IMR-90 (cell line): Measurements from ENCODE around the gene ZNF544. TPM values are rescaled to one million over a fixed set of nuclear protein-coding genes. Genes with fewer than 3 reads are reported as not detected.

Experiments
- ATAC-seq: fragments of 200-7000 bp; cut with Tn5 transposase; 2 replicates; pipeline ENCODE4 v1.9.1; 2020; ENCODE audit warnings: low read depth, mild to moderate bottlenecking, moderate library complexity
- BruUV-seq: library from RNA; stranded (reverse); fragments of 400-500 nt; replicated peaks from 2 replicates; lab custom pipeline; 2021; lab: Mats Ljungman, UMichigan
- CTCF ChIA-PET: fragments of 300-600 bp; formaldehyde crosslinking; extraction: SDS; loops from one replicate; lab custom pipeline; 2021; ENCODE audit warnings: antibody characterized with exemption; lab: Yijun Ruan, JAX
- POLR2A ChIA-PET: fragments of 300-600 bp; sonication (Branson Sonifier 250); formaldehyde crosslinking; loops from one replicate; lab custom pipeline; 2022; ENCODE audit warnings: antibody characterized with exemption; ENCODE audit not compliant: unreplicated experiment; lab: Charles Lee
- DNase-seq: peaks from one replicate; pipeline ENCODE4 v3.0.0; 2013
- H2AFZ ChIP-seq: replicated peaks from 2 replicates; pipeline ENCODE3; 2013; ENCODE audit warnings: low read length, mild to moderate bottlenecking; ENCODE audit not compliant: poor library complexity
- H2AK5ac ChIP-seq: 2 replicates; pipeline ENCODE4 v1.6.1; 2013; ENCODE audit warnings: low read depth, low read length, inconsistent platforms
- H2AK9ac ChIP-seq: replicated peaks from 2 replicates; pipeline ENCODE3; 2013; ENCODE audit warnings: mild to moderate bottlenecking, low read depth, low read length, moderate library complexity; ENCODE audit not compliant: poor library complexity
- H2BK120ac ChIP-seq: 2 replicates; pipeline ENCODE4 v1.6.1; 2013; ENCODE audit warnings: low read depth, low read length, inconsistent platforms
- H2BK15ac ChIP-seq: 3 replicates; pipeline ENCODE4 v1.6.1; 2013; ENCODE audit warnings: low read depth, low read length, inconsistent platforms
- H2BK20ac ChIP-seq: 2 replicates; pipeline ENCODE4 v1.6.1; 2013; ENCODE audit warnings: low read depth, mild to moderate bottlenecking, inconsistent platforms, low read length, moderate library complexity
- H2BK5ac ChIP-seq: 2 replicates; pipeline ENCODE4 v1.6.1; 2013; ENCODE audit warnings: mild to moderate bottlenecking, low read depth, low read length, inconsistent platforms; ENCODE audit not compliant: poor library complexity, severe bottlenecking
- H3K14ac ChIP-seq: replicated peaks from 2 replicates; pipeline ENCODE4 v1.6.1; 2013; ENCODE audit warnings: low read depth, low read length, inconsistent platforms
- H3K18ac ChIP-seq: 2 replicates; pipeline ENCODE4 v1.6.1; 2013; ENCODE audit warnings: low read depth, low read length, control low read depth
- H3K23ac ChIP-seq: 2 replicates; pipeline ENCODE4 v1.6.1; 2013; ENCODE audit warnings: low read depth, low read length, inconsistent platforms
- H3K27ac ChIP-seq: 2 replicates; pipeline ENCODE4 v1.5.1; 2013; ENCODE audit warnings: mild to moderate bottlenecking, control low read depth, low read length; ENCODE audit not compliant: insufficient read depth
- H3K27me3 ChIP-seq: 2 replicates; pipeline ENCODE4 v1.6.1; 2013; ENCODE audit warnings: low read length; ENCODE audit not compliant: control insufficient read depth, insufficient read depth
- H3K36me3 ChIP-seq: 2 replicates; pipeline ENCODE4 v1.6.1; 2013; ENCODE audit warnings: low read length, mixed read lengths; ENCODE audit not compliant: control insufficient read depth, insufficient read depth
- H3K4ac ChIP-seq: 2 replicates; pipeline ENCODE4 v1.6.1; 2013; ENCODE audit warnings: low read depth, low read length, inconsistent platforms
- H3K4me1 ChIP-seq: 2 replicates; pipeline ENCODE4 v1.6.1; 2013; ENCODE audit warnings: low read length, mixed read lengths; ENCODE audit not compliant: control insufficient read depth, insufficient read depth
- H3K4me2 ChIP-seq: 2 replicates; pipeline ENCODE4 v1.6.1; 2013; ENCODE audit warnings: low read depth, mild to moderate bottlenecking, control low read depth, low read length, moderate library complexity
- H3K4me3 ChIP-seq: 2 replicates; pipeline ENCODE4 v1.5.1; 2013; ENCODE audit warnings: low read depth, mild to moderate bottlenecking, control low read depth, low read length, moderate library complexity; ENCODE audit not compliant: insufficient read depth
- H3K56ac ChIP-seq: 2 replicates; pipeline ENCODE4 v1.6.1; 2013; ENCODE audit warnings: low read length, inconsistent platforms; ENCODE audit not compliant: insufficient read depth; ENCODE audit errors: extremely low read depth
- H3K79me1 ChIP-seq, 2 experiments: 2 replicates each; pipeline ENCODE4 v1.6.1; 2013; ENCODE audit warnings: low read length in 2 of 2, inconsistent platforms in 1 of 2, low read depth in 1 of 2
- H3K9ac ChIP-seq: 2 replicates; pipeline ENCODE4 v1.6.1; 2013; ENCODE audit warnings: low read depth, low read length, control low read depth
- H3K9me1 ChIP-seq: 2 replicates; pipeline ENCODE4 v1.6.1; 2013; ENCODE audit warnings: low read length, inconsistent platforms; ENCODE audit not compliant: insufficient read depth
- H3K9me3 ChIP-seq: 2 replicates; pipeline ENCODE4 v1.6.1; 2013; ENCODE audit warnings: low read length; ENCODE audit not compliant: control insufficient read depth, insufficient read depth
- H4K20me1 ChIP-seq: 2 replicates; pipeline ENCODE4 v1.6.1; 2013; ENCODE audit warnings: low read length, inconsistent platforms; ENCODE audit not compliant: insufficient read depth
- H4K5ac ChIP-seq: 2 replicates; pipeline ENCODE4 v1.6.1; 2013; ENCODE audit warnings: mild to moderate bottlenecking, low read depth, low read length, control low read depth
- H4K8ac ChIP-seq, 2 experiments: 2 replicates each; pipeline ENCODE4 v1.6.1; 2013; ENCODE audit warnings: low read depth in 2 of 2, low read length in 2 of 2, control low read depth in 1 of 2, inconsistent platforms in 1 of 2
- H4K91ac ChIP-seq: 2 replicates; pipeline ENCODE4 v1.6.1; 2013; ENCODE audit warnings: low read depth, low read length, inconsistent platforms; ENCODE audit not compliant: insufficient read depth
- CHD1 ChIP-seq: IDR thresholded peaks from 2 replicates; pipeline ENCODE4 v1.6.1; 2012; ENCODE audit warnings: low read depth, low read length, improper control_type of control experiment
- FOS ChIP-seq: fragments of 150-350 bp; IDR thresholded peaks from 2 replicates; pipeline ENCODE4 v1.6.1; 2016; ENCODE audit warnings: low read depth, low read length
- MXI1 ChIP-seq: IDR thresholded peaks from 2 replicates; pipeline ENCODE4 v1.6.1; 2012; ENCODE audit warnings: low read depth, mild to moderate bottlenecking, low read length, moderate library complexity, borderline replicate concordance
- NFE2L2 ChIP-seq: fragments of 150-350 bp; IDR thresholded peaks from 2 replicates; pipeline ENCODE4 v1.6.1; 2016; ENCODE audit warnings: low read depth, mild to moderate bottlenecking, low read length
- POLR2A ChIP-seq: IDR thresholded peaks from 2 replicates; pipeline ENCODE4 v1.6.1; 2012; ENCODE audit warnings: mild to moderate bottlenecking, low read depth, low read length
- RAD21 ChIP-seq: IDR thresholded peaks from 2 replicates; pipeline ENCODE4 v1.6.1; 2012; ENCODE audit warnings: low read length, improper control_type of control experiment
- RCOR1 ChIP-seq: IDR thresholded peaks from 2 replicates; pipeline ENCODE4 v1.6.1; 2012; ENCODE audit warnings: mild to moderate bottlenecking, low read length, improper control_type of control experiment; ENCODE audit not compliant: insufficient replicate concordance
- SMC3 ChIP-seq: fragments of 150-350 bp; IDR thresholded peaks from 2 replicates; pipeline ENCODE4 v1.6.1; 2016; ENCODE audit warnings: low read depth, mild to moderate bottlenecking, antibody characterized with exemption, low read length, moderate library complexity
- WGBS, 2 experiments: methylation state at CpG; one replicate each; pipeline versions ENCODE4 v1.1.5 to v1.1.7; 2013; ENCODE audit warnings: missing lambda C conversion rate in 2 of 2; ENCODE audit not compliant: insufficient read length in 1 of 2; ENCODE audit errors: extremely low coverage in 2 of 2; 5-methylcytosine and 5-hydroxymethylcytosine counted together
- dilution Hi-C: fragments of 300-500 bp; cut with HindIII; formaldehyde crosslinking; loops from one replicate; pipeline ENCODE4 v1.14.3; 2018; ENCODE audit warnings: low sequenced_read_pairs; ENCODE audit not compliant: unreplicated experiment
- in situ Hi-C: fragments of 300-500 bp; cut with MboI; formaldehyde crosslinking; loops from 3 replicates; pipeline ENCODE4 v1.14.3; 2019; ENCODE audit warnings: low sequenced_read_pairs, inconsistent platforms, mixed read lengths
- intact Hi-C: fragments of 100-400 bp; cut with micrococcal nuclease; formaldehyde crosslinking; loops from 2 replicates; pipeline ENCODE4 v1.10.0; 2022
- polyA plus RNA-seq, 3 experiments: library from polyadenylated mRNA; depleted of rRNA; stranded (reverse); fragments of >200 nt; gene quantifications; 2 replicates each; pipeline ENCODE4 v1.2.3, GENCODE V29; 2012; ENCODE audit warnings: low replicate concordance in 1 of 3
- total RNA-seq: library from RNA; depleted of rRNA; stranded (reverse); fragments of >200 nt; gene quantifications from 2 replicates; pipeline ENCODE4 v1.2.3, GENCODE V29; 2012
- TF ChIP-seq, protein P1 (sequence below): fragments of 150-350 bp; IDR thresholded peaks from 2 replicates; pipeline ENCODE4 v1.6.1; 2017; ENCODE audit warnings: mild to moderate bottlenecking, antibody characterized with exemption, low read length, low read depth
- TF ChIP-seq, protein P2 (sequence below): conservative IDR thresholded peaks from 2 replicates; pipeline ENCODE4 v1.5.1; 2012; ENCODE audit warnings: mild to moderate bottlenecking, low read depth, low read length, improper control_type of control experiment
- TF ChIP-seq, protein P3 (sequence below): fragments of 150-350 bp; IDR thresholded peaks from 2 replicates; pipeline ENCODE4 v1.6.1; 2016; ENCODE audit warnings: low read depth, mild to moderate bottlenecking, low read length, moderate library complexity, borderline replicate concordance

Gene ZNF544
- total and polyA plus RNA-seq, 2 of the 4 experiments (the other 2 are of a cell fraction): 19.3 to 45.9 TPM

GRCh38 chr19:58262922-58263296 lies 34.2 kb downstream of the ZNF544 start:
- peaks cover 97% of the 10 kb centered on the region for H3K9me3 ChIP-seq
- peaks cover 3 to 10% of the 10 kb centered on the region in 2 experiments for H3K79me1 ChIP-seq
- no peak overlapping the region for H3K56ac ChIP-seq
- no peak overlapping the region for H4K91ac ChIP-seq
- TSS peak; percentile 21 for BruUV-seq
- in situ Hi-C loops (no loop called here), intact Hi-C loops (no loop called here), dilution Hi-C loops (no loop called here)
- no peaks in the 10 kb centered on the region for H4K20me1 ChIP-seq
- no peak overlapping the region for H4K8ac ChIP-seq
- H3K36me3 ChIP-seq: peaks cover 71% of the 10 kb centered on the region
- no peak overlapping the region for H2BK5ac ChIP-seq
- CTCF ChIA-PET: no interaction called here
- no peak overlapping the region for H3K27ac ChIP-seq
- no peak overlapping the region for H3K23ac ChIP-seq
- H2AK5ac ChIP-seq: no peak overlapping the region
- no peak overlapping the region for H3K14ac ChIP-seq
- no peak overlapping the region for H2BK15ac ChIP-seq
- POLR2A ChIA-PET: no interaction called here
- H4K5ac ChIP-seq: no peak overlapping the region
- no peak overlapping the region for H3K4ac ChIP-seq
- H3K4me2 ChIP-seq: no peak overlapping the region
- no peaks in the 10 kb centered on the region for H3K4me1 ChIP-seq
- H3K9ac ChIP-seq: no peak overlapping the region
- no peak overlapping the region for H2AFZ ChIP-seq
- ATAC-seq (no peak), DNase-seq (no peak)
- no peaks in the 10 kb centered on the region for H3K27me3 ChIP-seq
- H3K18ac ChIP-seq: no peak overlapping the region
- H3K4me3 ChIP-seq: no peak overlapping the region
- H2BK20ac ChIP-seq: no peak overlapping the region
- no peaks in the 10 kb centered on the region for H3K9me1 ChIP-seq
- H2AK9ac ChIP-seq: no peak overlapping the region
- no CpG with 5 or more reads among the region's 7 CpGs for WGBS, 2 experiments
- H2BK120ac ChIP-seq: no peak overlapping the region
- TF ChIP-seq CHD1: no peak
- TF ChIP-seq, protein P1, sequence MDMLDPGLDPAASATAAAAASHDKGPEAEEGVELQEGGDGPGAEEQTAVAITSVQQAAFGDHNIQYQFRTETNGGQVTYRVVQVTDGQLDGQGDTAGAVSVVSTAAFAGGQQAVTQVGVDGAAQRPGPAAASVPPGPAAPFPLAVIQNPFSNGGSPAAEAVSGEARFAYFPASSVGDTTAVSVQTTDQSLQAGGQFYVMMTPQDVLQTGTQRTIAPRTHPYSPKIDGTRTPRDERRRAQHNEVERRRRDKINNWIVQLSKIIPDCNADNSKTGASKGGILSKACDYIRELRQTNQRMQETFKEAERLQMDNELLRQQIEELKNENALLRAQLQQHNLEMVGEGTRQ: no peak
- no peak for TF ChIP-seq NFE2L2
- TF ChIP-seq FOS: no peak
- TF ChIP-seq SMC3: no peak
- TF ChIP-seq, protein P2, sequence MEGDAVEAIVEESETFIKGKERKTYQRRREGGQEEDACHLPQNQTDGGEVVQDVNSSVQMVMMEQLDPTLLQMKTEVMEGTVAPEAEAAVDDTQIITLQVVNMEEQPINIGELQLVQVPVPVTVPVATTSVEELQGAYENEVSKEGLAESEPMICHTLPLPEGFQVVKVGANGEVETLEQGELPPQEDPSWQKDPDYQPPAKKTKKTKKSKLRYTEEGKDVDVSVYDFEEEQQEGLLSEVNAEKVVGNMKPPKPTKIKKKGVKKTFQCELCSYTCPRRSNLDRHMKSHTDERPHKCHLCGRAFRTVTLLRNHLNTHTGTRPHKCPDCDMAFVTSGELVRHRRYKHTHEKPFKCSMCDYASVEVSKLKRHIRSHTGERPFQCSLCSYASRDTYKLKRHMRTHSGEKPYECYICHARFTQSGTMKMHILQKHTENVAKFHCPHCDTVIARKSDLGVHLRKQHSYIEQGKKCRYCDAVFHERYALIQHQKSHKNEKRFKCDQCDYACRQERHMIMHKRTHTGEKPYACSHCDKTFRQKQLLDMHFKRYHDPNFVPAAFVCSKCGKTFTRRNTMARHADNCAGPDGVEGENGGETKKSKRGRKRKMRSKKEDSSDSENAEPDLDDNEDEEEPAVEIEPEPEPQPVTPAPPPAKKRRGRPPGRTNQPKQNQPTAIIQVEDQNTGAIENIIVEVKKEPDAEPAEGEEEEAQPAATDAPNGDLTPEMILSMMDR: no peak
- no peak for TF ChIP-seq RAD21
- TF ChIP-seq POLR2A: no peak
- TF ChIP-seq, protein P3, sequence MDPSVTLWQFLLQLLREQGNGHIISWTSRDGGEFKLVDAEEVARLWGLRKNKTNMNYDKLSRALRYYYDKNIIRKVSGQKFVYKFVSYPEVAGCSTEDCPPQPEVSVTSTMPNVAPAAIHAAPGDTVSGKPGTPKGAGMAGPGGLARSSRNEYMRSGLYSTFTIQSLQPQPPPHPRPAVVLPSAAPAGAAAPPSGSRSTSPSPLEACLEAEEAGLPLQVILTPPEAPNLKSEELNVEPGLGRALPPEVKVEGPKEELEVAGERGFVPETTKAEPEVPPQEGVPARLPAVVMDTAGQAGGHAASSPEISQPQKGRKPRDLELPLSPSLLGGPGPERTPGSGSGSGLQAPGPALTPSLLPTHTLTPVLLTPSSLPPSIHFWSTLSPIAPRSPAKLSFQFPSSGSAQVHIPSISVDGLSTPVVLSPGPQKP: no peak
- TF ChIP-seq RCOR1: no peak
- TF ChIP-seq MXI1: no peak
